ENCODE measurements around the gene SPTLC2. TPM values are rescaled to one million over a fixed set of nuclear protein-coding genes. Genes with fewer than 3 reads are reported as not detected.

SPTLC2 gene
- total and polyA plus RNA-seq, 2 of the 13 experiments (the other 11 are each of a cell fraction or from before 2014, with no cell fraction given) = 17.4 to 17.5 TPM

GRCh38 chr14:77457522-77458248 is 158.8 kb downstream of the SPTLC2 start, which contains the start of the genes AHSA1 and VIPAS39 (continued):
- no peak for TF ChIP-seq BCLAF1 (IDR thresholded peaks at IDR 0.05)
- TF ChIP-seq ZNF407 (CRISPR knock-in tag; IDR thresholded peaks at IDR 0.05; ENCODE audit: not compliant biosample characterization) = peak; percentile 41
- peak; percentile 79 for TF ChIP-seq ZNF776 (CRISPR knock-in tag; IDR thresholded peaks at IDR 0.05)
- TF ChIP-seq RBFOX2 (IDR thresholded peaks at IDR 0.05; ENCODE audit: low read depth, low read length) = peak; percentile 87
- peak; percentile 3 for TF ChIP-seq TEAD3 (CRISPR knock-in tag; optimal IDR thresholded peaks at IDR 0.05; ENCODE audit: borderline replicate concordance)
- TF ChIP-seq ZFX (CRISPR knock-in tag; IDR thresholded peaks at IDR 0.05; ENCODE audit: low read depth) = peak; percentile 88
- peak; percentile 81 for TF ChIP-seq MAZ (IDR thresholded peaks at IDR 0.05; ENCODE audit: borderline replicate concordance, low read depth, low read length)
- peak; percentile 58; the same call in 1 of the 2 replicates for TF ChIP-seq MAZ (CRISPR knock-in tag; IDR thresholded peaks at IDR 0.05; ENCODE audit: low read depth)
- TF ChIP-seq ELF4 (CRISPR knock-in tag; IDR thresholded peaks at IDR 0.05; ENCODE audit: borderline replicate concordance) = peak; percentile 69; the same call in 1 of the 2 replicates
- 0 out of 2 replicates have a peak, but pooled peaks have one; percentile 9 for TF ChIP-seq PITX1 (CRISPR knock-in tag; IDR thresholded peaks at IDR 0.05)
- peak; percentile 53; the same call in 1 of the 2 replicates for TF ChIP-seq POGK (CRISPR knock-in tag; conservative IDR thresholded peaks at IDR 0.05)
- TF ChIP-seq ZFP36L2 (CRISPR knock-in tag; IDR thresholded peaks at IDR 0.05) = 0 out of 2 replicates have a peak, but pooled peaks have one; percentile 24
- peak; percentile 90; the same call in 1 of the 2 replicates for TF ChIP-seq SNAI1 (CRISPR knock-in tag; IDR thresholded peaks at IDR 0.05; ENCODE audit: borderline replicate concordance)
